Measurements from ENCODE around the gene PRELID1. TPM values are rescaled to one million over a fixed set of nuclear protein-coding genes. Genes with fewer than 3 reads are reported as not detected.

Gene PRELID1
- polyA plus RNA-seq, 1 experiment = 135 TPM

DNA sequence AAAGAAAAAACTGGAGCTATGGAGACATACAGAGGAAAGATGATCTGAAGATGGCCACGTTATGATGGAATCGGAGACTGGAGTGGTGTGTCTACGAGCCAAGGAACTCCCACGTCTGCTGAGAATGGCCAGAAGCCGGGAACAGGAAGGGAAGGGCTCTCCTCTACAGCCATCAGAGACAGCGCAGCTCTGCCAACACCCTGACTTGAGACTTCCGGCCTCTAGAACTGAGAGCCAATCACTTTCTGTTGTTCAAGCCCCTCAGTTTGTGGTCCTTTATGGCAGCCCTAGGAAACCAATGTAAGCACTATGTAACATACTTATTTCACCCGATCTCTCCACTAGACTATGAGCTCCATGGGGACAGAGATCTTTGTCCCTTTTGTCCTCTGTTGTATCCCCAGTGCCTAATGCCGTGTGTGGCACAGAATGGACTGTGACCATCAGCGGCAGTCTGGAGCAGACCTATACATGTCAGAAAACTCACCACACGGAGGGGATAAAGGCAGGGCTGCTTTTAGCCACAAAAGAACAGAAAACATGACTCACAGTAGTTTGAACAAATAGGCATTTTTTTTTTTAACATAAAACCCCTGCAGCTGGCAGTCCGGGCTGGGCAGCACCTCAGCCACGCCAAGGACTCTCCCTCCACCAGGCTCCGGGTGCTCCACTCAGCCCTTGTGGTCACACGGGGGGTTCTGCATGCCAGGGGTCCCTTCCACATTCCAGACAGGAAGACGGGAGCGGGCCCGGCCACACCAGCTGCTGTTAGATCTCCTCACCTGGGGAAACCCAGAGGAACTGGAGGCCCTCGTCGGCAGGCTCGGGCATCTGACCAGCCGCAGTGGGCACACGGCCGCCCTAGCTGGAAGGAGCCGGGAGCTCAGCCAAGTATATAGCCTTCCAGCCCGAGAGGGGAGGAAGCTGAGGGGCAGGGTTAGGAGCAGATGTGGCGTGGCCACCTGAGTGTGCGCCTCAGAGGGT lies 24.2 kb downstream of the PRELID1 start:
- Histone ChIP-seq H3K27ac (ENCODE audit: low read depth, low read length) (no peak overlapping the region), H3K4me3 (ENCODE audit: low read depth, low read length) (no peak overlapping the region), H3K9me3 (ENCODE audit: control insufficient read depth, insufficient read depth, low read length) (peaks cover 3% of the 10 kb centered on the region; the same call in 1 of the 2 replicates), H3K27me3 (ENCODE audit: control insufficient read depth, insufficient read depth, low read length) (no peaks in the 10 kb centered on the region)
- DNase-seq (ENCODE audit: low read depth, low spot score) = no peak
- CTCF ChIA-PET = interaction anchor here (0.6 to 2.2 kb wide), 5 partner anchors 9 to 164 kb away, joined by 3 to 11 read pairs (median 3); no protein-coding TSS in a partner anchor
- POLR2A ChIA-PET = no interaction called here
- TF ChIP-seq, protein P1, sequence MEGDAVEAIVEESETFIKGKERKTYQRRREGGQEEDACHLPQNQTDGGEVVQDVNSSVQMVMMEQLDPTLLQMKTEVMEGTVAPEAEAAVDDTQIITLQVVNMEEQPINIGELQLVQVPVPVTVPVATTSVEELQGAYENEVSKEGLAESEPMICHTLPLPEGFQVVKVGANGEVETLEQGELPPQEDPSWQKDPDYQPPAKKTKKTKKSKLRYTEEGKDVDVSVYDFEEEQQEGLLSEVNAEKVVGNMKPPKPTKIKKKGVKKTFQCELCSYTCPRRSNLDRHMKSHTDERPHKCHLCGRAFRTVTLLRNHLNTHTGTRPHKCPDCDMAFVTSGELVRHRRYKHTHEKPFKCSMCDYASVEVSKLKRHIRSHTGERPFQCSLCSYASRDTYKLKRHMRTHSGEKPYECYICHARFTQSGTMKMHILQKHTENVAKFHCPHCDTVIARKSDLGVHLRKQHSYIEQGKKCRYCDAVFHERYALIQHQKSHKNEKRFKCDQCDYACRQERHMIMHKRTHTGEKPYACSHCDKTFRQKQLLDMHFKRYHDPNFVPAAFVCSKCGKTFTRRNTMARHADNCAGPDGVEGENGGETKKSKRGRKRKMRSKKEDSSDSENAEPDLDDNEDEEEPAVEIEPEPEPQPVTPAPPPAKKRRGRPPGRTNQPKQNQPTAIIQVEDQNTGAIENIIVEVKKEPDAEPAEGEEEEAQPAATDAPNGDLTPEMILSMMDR (IDR thresholded peaks at IDR 0.05; ENCODE audit: low read depth, low read length) = no peak

DNA sequence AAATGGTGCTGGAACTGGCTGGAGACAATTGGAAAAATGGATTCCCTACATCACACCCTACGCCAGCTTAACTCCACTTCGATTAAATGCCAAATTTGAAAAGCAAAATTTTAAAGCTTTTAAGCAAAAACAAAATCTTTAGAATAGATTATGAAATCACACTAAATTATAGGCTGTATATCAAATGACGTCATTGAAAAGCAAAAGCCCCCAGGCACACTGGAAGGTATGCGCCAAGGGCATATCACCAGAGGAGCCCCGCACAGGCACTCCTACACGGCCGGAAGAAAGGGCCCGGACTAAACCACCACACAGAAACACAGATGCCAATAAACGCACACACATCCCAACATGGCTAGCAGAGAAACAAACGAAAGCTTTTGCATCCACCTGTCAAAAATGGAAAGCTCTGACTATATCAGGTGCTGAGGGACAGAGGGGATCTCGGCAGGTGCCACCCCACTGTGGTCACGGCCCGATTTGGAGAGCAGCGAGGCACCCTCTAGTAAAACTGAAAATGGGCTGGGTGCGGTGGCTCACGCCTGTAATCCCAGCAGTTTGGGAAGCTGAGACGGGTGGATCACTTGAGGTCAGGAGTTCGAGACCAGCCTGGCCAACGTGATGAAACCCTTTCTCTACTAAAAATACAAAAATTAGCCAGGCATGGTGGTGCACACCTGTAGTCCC lies 25.1 kb downstream of the PRELID1 start:
- ChIA-PET CTCF (interaction anchor here (2.2 kb wide), 1 partner anchor 10 kb away, joined by 11 read pairs; no protein-coding TSS in a partner anchor), POLR2A (interaction anchor here (0.8 kb wide), 1 partner anchor 188 kb away, joined by 3 read pairs; the partner anchor contains the start of gene DDX41)
- Histone ChIP-seq H3K27ac (ENCODE audit: low read depth, low read length) (no peak overlapping the region), H3K9me3 (ENCODE audit: control insufficient read depth, insufficient read depth, low read length) (peaks cover 3% of the 10 kb centered on the region; the same call in 1 of the 2 replicates), H3K4me3 (ENCODE audit: low read depth, low read length) (no peak overlapping the region), H3K27me3 (ENCODE audit: control insufficient read depth, insufficient read depth, low read length) (no peaks in the 10 kb centered on the region)
- DNase-seq (ENCODE audit: low read depth, low spot score) = no peak
- TF ChIP-seq, protein P1 (IDR thresholded peaks at IDR 0.05; ENCODE audit: low read depth, low read length) = no peak

DNA sequence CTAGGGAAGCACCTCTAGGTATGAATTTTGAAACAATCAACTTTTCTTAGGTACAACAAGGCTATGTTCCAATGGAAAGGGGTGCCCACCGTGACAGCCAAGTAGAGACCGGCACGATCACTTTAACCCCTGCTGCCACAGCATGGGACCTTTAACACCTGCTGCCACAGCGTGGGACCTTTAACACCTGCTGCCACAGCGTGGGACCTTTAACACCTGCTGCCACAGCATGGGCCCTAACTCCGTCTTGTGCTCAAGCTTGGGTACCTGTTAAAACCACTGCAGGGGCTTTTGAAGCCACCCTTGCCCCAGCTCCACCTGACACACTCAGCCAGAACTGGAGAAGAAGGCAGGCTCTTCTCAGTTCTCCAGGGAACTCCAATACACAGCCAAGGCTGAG lies 26.3 kb downstream of the PRELID1 start:
- CTCF ChIA-PET = interaction anchor here (0.5 kb wide), 1 partner anchor 16 kb away, joined by 3 read pairs; no protein-coding TSS in a partner anchor

DNA sequence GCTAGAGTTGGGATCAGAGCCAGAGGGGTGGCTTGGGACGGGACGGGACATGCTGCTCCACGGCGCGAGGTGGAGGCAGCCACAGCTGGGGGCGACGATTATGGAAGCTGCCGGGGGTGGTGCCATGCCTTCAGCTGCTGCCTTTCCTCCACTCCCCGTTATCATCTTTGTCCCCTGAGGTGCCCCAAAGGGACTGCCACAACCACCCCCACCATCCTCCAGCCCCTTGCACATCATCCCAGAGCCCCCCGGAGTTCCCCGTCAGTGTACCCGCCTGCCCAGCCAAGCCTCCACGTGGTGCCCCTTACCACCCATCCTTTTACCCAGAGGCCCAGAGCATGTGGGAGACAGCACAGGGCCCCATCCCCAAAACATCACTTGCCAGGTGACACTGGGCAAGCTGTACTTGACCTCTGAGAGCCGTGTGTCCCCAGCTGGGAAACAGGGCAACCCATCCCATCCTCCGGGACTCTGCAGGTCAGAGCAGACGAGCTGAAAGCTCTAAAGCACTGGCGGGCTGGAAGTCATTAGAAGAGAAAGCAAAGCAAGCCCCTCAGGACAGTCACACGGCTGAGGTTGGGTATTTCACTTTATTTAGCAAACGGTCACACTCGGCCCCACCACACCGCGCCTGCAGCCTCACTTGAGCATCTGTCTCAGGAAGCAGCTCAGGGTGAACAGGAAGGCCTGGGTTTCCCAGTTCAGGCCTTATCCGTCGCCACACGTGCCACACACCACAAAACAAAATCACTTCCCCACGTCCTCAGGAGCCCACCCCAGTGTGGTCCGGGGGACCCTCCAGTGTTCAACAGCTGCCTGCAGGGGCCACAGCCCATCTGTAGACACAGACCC lies 27.6 kb downstream of the PRELID1 start:
- Histone ChIP-seq H3K27ac (ENCODE audit: low read depth, low read length) (no peak overlapping the region), H3K4me3 (ENCODE audit: low read depth, low read length) (no peak overlapping the region), H3K9me3 (ENCODE audit: control insufficient read depth, insufficient read depth, low read length) (peaks cover 3% of the 10 kb centered on the region; the same call in 1 of the 2 replicates), H3K27me3 (ENCODE audit: control insufficient read depth, insufficient read depth, low read length) (no peaks in the 10 kb centered on the region)
- ChIA-PET POLR2A (interaction anchor here (1.3 kb wide), 1 partner anchor 21 kb away, joined by 4 read pairs; no protein-coding TSS in a partner anchor), CTCF (interaction anchor here (0.6 to 1.5 kb wide), 2 partner anchors 12 to 13 kb away, joined by 6 to 11 read pairs; no protein-coding TSS in a partner anchor)
- TF ChIP-seq, protein P1 (IDR thresholded peaks at IDR 0.05; ENCODE audit: low read depth, low read length) = no peak
- DNase-seq (ENCODE audit: low read depth, low spot score) = no peak

More for the DNA sequence above, 26.3 kb downstream of the PRELID1 start:
- TF ChIP-seq, protein P1 (IDR thresholded peaks at IDR 0.05; ENCODE audit: low read depth, low read length) = no peak
- POLR2A ChIA-PET = interaction anchor here (1.3 kb wide), 1 partner anchor 22 kb away, joined by 4 read pairs; no protein-coding TSS in a partner anchor
- peaks cover 3% of the 10 kb centered on the region; the same call in 1 of the 2 replicates for H3K9me3 ChIP-seq (ENCODE audit: control insufficient read depth, insufficient read depth, low read length)
- no peak for DNase-seq (ENCODE audit: low read depth, low spot score)
- no peaks in the 10 kb centered on the region for H3K27me3 ChIP-seq (ENCODE audit: control insufficient read depth, insufficient read depth, low read length)
- H3K27ac ChIP-seq (ENCODE audit: low read depth, low read length) = no peak overlapping the region
- H3K4me3 ChIP-seq (ENCODE audit: low read depth, low read length) = no peak overlapping the region

All from AG04450 (cell line).